Measurements from ENCODE around the gene STRIP2.

STRIP2 gene

GRCh38 chr7:129434675-129435318 is 565 bp downstream of the STRIP2 start:
- Histone ChIP-seq H2AFZ (ENCODE audit: low read depth) (peak overlapping the region; percentile 90), H3K79me2 (ENCODE audit: insufficient read depth, low read depth) (no peaks in the 10 kb centered on the region), H3K4me2 (peak overlapping the region; percentile 82), H3K27me3 (ENCODE audit: insufficient read depth, low read depth) (peaks cover 6% of the 10 kb centered on the region; the same call in 1 of the 2 replicates), H3K9ac (peak overlapping the region; percentile 54), H3K27ac (no peak overlapping the region), H3K4me3 (IDR thresholded peaks at IDR 0.05; ENCODE audit: insufficient read depth, low read depth, low read length) (no peak overlapping the region), H4K20me1 (ENCODE audit: insufficient read depth) (no peaks in the 10 kb centered on the region), H3K4me1 (ENCODE audit: low read depth, poor library complexity, severe bottlenecking) (peaks cover 5% of the 10 kb centered on the region), H3K36me3 (ENCODE audit: insufficient read depth) (no peaks in the 10 kb centered on the region)
- TF ChIP-seq CTCF (conservative IDR thresholded peaks at IDR 0.05; ENCODE audit: low read depth, low read length): no peak

- Histone ChIP-seq H4K20me1 (ENCODE audit: insufficient read depth) (no peaks in the 10 kb centered on the region), H2AFZ (ENCODE audit: low read depth) (no peak overlapping the region), H3K4me1 (ENCODE audit: low read depth, poor library complexity, severe bottlenecking) (peaks cover 5% of the 10 kb centered on the region), H3K79me2 (ENCODE audit: insufficient read depth, low read depth) (no peaks in the 10 kb centered on the region), H3K4me2 (peak overlapping the region; percentile 82), H3K27me3 (ENCODE audit: insufficient read depth, low read depth) (peaks cover 6% of the 10 kb centered on the region; the same call in 1 of the 2 replicates), H3K9ac (no peak overlapping the region), H3K27ac (no peak overlapping the region), H3K4me3 (IDR thresholded peaks at IDR 0.05; ENCODE audit: insufficient read depth, low read depth, low read length) (no peak overlapping the region), H3K36me3 (ENCODE audit: insufficient read depth) (no peaks in the 10 kb centered on the region)
- TF ChIP-seq CTCF (conservative IDR thresholded peaks at IDR 0.05; ENCODE audit: low read depth, low read length): no peak
These were observed 1.2 kb downstream of the STRIP2 start for GRCh38 chr7:129435414-129435829.

GRCh38 chr7:129436335-129436923 is 2.2 kb downstream of the STRIP2 start:
- no peaks in the 10 kb centered on the region for H3K79me2 ChIP-seq (ENCODE audit: insufficient read depth, low read depth)
- H2AFZ ChIP-seq (ENCODE audit: low read depth): no peak overlapping the region
- H3K36me3 ChIP-seq (ENCODE audit: insufficient read depth): no peaks in the 10 kb centered on the region
- TF ChIP-seq CTCF (conservative IDR thresholded peaks at IDR 0.05; ENCODE audit: low read depth, low read length): no peak
- H3K4me1 ChIP-seq (ENCODE audit: low read depth, poor library complexity, severe bottlenecking): peaks cover 5% of the 10 kb centered on the region
- H3K27me3 ChIP-seq (ENCODE audit: insufficient read depth, low read depth): peaks cover 6% of the 10 kb centered on the region; the same call in 1 of the 2 replicates
- H3K9ac ChIP-seq: no peak overlapping the region
- H4K20me1 ChIP-seq (ENCODE audit: insufficient read depth): no peaks in the 10 kb centered on the region
- no peak overlapping the region for H3K4me3 ChIP-seq (IDR thresholded peaks at IDR 0.05; ENCODE audit: insufficient read depth, low read depth, low read length)
- H3K27ac ChIP-seq: no peak overlapping the region
- no peak overlapping the region for H3K4me2 ChIP-seq

- Histone ChIP-seq H3K4me3 (IDR thresholded peaks at IDR 0.05; ENCODE audit: insufficient read depth, low read depth, low read length) (no peak overlapping the region), H2AFZ (ENCODE audit: low read depth) (no peak overlapping the region), H3K79me2 (ENCODE audit: insufficient read depth, low read depth) (no peaks in the 10 kb centered on the region), H3K4me2 (no peak overlapping the region), H3K27ac (no peak overlapping the region), H3K27me3 (ENCODE audit: insufficient read depth, low read depth) (peaks cover 6% of the 10 kb centered on the region; the same call in 1 of the 2 replicates), H3K4me1 (ENCODE audit: low read depth, poor library complexity, severe bottlenecking) (peaks cover 5% of the 10 kb centered on the region), H4K20me1 (ENCODE audit: insufficient read depth) (no peaks in the 10 kb centered on the region), H3K36me3 (ENCODE audit: insufficient read depth) (no peaks in the 10 kb centered on the region), H3K9ac (no peak overlapping the region)
- TF ChIP-seq CTCF (conservative IDR thresholded peaks at IDR 0.05; ENCODE audit: low read depth, low read length): no peak
These were observed 3.0 kb downstream of the STRIP2 start for GRCh38 chr7:129437190-129437589.
